ENCODE measurements around the gene BCL2L12.

DNA sequence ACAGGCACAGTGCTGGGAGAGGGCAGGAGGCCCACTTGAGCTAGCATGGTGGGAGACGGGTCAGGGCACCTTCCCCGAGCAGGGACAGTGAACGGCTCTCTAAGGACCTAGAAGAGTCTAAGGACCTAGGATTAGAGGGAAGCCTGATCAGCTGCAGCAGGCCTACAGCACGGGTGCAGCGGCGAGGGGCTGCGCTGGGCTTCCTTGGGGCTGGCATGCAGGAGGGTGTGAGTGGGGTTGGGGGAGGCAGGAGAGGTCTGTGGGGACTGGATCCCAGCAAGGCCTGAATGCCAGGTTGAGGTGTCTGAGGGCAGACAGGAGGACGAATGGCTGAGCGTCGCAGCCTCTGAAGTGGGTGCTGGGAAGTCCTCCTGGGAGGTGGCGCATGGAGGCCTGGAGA lies 20.1 kb upstream of the BCL2L12 start:
- TF ChIP-seq, protein P1, sequence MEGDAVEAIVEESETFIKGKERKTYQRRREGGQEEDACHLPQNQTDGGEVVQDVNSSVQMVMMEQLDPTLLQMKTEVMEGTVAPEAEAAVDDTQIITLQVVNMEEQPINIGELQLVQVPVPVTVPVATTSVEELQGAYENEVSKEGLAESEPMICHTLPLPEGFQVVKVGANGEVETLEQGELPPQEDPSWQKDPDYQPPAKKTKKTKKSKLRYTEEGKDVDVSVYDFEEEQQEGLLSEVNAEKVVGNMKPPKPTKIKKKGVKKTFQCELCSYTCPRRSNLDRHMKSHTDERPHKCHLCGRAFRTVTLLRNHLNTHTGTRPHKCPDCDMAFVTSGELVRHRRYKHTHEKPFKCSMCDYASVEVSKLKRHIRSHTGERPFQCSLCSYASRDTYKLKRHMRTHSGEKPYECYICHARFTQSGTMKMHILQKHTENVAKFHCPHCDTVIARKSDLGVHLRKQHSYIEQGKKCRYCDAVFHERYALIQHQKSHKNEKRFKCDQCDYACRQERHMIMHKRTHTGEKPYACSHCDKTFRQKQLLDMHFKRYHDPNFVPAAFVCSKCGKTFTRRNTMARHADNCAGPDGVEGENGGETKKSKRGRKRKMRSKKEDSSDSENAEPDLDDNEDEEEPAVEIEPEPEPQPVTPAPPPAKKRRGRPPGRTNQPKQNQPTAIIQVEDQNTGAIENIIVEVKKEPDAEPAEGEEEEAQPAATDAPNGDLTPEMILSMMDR (IDR thresholded peaks at IDR 0.05; ENCODE audit: insufficient read depth, low read length, poor library complexity, severe bottlenecking): no peak
- no peak for TF ChIP-seq EZH2phosphoT487 (conservative IDR thresholded peaks at IDR 0.05; ENCODE audit: low read length)
